HUDEP-2 (cell line): ENCODE results near the gene SYTL2.

Experiments used
- DNase-seq, 76 experiments: peaks; one replicate each; lab custom pipeline; 2025; ENCODE audit not compliant: unreplicated experiment in 76 of 76; lab: John Stamatoyannopoulos, UW

The SYTL2 gene

DNA sequence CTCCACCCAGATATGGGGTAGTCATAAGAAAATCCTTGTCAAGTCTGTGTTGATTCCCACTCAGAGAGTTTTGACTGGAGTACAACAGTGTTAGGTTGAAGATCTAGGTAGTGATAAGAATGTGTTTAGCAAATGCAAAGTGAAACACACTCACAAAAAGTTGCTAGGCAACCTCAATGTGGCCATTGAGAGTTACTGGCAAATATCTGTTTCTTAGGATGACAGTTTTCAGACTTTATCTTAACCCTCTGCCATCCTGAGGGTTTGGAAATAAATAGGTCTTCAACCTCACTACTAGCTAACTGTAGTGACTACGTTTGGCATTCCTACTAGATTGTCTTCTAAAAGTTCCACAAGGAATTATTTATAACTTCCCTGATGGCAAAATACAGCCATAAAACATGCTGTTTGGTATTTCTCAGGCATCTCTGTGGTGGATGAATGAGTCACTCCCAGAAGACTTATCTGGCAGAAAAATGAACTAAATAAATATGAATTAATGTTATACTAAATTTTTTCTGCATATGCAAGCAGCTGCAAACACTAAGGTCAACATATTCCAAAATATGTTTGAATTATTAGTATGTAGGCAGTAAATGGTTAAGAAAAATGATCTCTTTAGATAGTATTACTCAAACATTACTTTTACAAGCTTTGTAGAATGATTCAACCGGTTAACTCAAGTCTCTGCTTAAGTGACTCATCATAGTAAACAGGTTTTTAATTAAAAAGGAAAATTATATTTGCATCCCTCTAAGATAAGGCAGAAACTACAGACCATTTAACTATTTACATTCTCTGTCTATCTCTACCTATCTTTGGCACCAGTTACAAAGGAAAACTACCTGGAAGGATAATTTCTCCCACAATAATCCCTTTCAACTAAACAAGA is 17.1 kb upstream of the SYTL2 start:
- DNase-seq: no peak

DNA sequence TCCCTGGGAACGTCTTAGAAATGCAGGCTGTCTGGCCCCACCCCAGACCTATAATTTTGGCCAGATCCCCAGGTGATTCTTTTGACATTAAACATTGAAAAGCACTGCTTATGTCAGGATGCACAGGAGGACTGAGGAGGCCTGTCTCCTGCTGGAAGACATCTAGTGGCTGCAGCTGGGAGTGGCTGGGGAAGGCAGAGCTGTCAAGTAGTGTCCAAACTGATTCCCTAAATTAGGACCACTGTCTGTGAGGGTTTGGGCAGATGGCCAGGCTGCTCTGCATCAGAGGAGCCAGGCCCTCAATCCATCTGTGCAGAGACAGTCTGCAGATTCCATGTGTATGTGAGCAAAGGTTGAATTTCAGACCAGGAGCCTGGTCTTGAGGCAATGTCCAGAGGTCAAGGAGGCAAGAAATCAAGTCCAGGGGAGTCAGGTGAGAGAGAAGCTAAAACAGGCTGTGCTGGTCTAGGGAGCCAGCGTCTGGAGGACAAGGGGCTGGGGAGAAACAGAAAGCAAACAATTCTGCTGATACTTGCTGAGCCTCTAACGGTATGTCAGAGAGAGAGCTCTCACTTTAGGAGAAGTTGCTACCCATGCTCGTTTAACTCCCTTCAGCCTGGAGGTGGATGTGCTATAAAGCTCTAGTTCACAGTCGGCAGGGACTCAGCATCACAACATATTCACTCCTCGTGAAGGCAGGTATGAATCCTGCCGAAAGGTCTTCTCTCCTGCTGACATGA is 15.3 kb upstream of the SYTL2 start:
- DNase-seq: no peak

DNA sequence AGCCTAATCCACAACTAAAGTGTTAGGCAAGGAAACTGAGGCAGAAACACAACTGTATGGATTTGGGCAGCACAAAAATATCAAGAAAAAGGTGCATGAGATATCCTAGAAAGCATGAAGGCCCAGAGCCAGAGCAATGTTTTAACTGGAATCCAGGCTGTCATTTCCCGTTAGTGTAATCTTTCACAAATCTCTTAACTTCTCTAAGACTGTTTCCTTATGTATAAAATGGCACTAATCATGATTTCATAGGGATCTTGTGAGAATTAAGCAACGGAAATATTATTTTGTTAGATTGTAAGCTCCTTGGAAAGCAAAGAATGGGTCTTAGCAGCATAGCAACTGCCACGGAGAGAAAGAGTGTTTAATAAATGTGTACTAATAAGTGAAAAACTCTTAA is 14.7 kb upstream of the SYTL2 start:
- DNase-seq: no peak

DNA sequence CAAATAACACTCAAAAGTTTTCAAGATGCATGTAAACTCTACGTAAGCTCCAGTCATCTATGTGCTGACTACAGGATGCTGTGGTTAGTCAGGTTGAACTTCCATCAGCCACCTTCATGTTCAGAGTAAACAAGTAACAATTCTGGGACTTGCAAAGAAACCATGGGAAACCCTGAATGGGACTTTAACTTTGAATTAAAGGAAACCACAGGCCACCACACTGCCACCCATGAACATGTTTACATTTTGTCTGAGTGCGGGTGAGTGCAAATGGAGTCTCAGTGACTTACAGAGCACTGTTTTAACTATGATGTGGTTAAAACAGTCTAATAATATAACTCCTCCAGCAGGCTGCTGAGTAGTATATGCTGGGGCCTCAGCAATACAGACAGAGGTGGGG is 12.9 kb upstream of the SYTL2 start:
- DNase-seq: no peak

DNA sequence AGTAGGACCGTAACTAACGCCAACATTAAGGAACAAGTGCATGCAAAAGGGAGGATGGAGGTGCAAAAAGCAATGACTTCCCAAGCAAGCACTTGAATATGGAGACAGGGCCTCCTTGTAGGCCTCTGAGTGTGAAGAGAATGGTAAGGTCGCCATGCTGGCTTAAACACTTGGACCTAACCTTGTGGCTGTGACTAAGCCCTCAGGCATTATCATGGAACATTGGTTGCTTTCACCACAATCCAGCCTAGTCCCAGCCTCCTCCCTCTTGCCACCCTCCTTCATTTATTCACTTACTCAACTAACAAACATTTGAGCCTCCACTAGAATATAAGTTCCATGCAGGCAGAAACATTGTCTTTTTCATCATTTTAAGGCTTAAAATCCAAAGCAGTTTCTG is 11.9 kb upstream of the SYTL2 start:
- no peak for DNase-seq

DNA sequence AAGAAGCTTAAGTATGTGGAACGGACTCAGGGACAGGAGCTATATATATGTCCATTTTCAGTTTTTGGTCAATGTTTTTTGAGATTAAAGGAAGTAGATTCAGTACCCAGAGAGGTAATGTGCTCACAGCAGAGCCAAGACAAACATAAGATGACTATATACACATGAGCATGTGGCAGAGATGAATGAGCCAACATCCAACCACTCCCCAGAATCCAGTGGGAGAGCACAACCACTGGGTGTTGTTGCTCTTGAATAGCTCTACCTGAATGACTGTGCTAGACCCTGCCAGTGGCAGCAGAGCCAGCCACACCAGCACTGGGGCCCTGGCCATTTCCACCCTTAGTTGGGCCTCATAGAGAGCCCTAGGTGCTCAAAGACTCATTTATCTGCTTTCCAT is 10.7 kb upstream of the SYTL2 start:
- DNase-seq: no peak

DNA sequence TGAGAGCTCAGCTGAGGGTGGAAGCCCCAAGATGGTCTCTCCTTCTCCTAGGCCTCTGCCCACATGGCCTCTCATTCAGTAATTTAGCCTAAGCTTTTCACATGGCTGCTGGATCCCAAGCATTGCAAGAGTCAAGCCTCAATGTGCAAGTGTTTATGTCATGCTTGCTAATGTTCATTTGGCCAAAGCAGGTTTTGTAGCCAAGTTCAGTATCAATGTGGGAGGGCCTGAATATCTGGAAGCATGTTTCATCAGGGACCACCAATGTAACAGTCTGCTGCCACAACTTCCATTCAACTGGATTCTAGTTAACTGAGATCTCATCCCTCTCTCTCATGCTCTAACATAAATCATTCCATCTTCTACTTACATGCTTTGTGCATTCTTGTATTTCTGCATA is 8.5 kb upstream of the SYTL2 start:
- no peak for DNase-seq

DNA sequence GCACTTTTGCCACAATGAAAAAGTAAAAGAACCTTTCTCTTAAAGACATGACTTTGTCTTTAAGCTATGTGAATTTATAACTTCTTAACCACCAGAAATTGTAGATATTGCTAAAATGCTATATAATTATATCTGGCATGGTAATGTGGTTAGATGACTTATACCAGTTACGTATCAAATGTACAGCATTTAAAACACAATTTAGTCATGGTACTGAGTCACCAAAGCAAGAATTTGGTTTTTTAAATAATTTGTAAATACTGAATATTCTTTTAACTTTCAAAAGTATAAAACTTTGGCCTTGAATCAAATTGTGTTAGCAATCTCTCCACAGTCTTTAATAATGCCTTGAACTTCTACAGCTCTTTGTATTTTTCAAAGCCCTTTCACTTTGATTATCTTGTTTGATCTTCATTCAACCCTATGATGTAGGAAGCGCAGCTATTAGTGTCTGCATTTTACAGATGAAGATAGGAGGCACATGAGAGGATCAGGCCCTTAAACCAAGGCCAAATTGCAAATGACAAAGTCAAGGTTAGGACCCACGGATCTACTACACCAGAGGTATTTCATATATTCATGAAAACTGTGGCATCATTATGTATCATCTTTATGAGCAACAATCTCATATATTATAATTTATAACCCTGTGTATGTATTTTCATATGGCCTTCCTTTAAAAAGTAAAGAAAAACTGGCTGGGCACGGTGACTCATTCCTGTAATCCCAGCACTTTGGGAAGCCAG is 4.4 kb upstream of the SYTL2 start:
- no peak for DNase-seq

DNA sequence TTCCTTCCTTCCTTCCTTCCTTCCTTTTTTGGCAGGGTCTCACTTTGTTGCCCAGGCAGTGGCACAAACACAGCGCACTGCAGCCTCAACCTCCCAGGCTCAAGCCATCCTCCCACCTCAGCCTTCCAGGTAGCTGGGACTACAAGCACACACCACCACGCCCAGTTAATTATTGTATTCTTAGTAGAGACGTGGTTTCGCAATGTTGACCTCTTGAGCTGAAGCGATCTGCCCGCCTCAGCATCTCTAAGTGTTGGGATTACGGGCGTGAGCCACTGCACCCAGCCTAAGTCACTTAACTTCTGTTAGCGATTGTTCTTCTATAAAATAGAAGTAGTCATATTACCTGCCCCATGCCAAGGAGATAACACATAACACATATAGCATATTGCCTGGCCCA is 2.8 kb upstream of the SYTL2 start:
- DNase-seq: no peak

DNA sequence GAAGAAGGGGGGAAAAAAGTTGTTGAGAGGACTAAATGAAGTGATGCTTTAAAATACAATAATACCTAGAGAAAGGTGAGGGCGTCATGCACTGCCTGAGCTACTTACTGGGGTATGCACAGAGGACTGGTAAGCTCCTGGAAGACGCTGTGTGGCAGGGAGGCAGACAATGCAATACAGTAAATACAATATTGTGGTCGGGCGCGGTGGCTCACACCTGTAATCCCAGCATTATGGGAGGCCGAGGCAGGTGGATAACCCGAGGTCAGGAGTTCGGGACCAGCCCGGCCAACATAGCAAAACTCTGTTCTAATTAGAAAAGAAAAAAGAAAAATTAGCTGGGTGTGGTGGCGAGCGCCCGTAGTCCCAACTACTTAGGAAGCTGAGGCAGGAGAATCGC is 683 bp upstream of the SYTL2 start:
- DNase-seq: no peak

DNA sequence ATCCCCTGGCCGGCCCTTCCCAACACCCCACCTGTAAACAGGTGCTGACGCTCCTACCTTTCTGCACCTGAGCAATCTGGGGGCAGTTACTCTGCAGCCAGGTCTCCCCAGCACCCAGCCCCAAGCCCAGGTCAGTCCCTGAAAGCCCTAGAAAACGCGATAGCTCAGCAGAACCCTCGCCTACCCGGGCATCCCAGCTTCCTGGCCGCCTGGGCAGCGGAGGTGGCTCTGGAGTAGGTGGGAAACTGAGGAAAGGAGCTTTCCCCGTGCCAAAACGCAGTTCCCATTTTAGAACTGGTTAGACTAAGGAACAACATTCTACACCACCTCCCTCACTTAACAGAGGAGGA is 445 bp downstream of the SYTL2 start:
- no peak for DNase-seq

DNA sequence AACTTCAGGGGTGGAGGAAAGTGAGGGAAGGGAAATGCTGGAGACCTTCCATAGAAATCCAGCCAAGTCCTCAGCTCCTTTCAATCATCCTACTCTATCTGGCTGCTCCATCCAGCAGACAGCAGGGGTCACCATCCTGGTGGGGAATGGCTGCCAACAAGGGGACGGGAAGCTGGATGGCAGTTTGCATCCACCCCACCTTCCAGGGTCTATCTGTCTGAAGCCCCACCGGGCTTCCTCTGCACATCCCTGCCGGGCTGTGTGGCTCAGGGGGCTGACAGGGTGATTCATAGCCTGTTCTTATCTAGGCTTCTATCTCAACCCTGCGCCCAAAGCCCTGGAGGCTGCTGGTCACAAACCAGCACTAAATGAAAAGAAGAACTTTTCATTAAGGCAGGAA is 1.1 kb downstream of the SYTL2 start:
- DNase-seq: peak in 4 of 76 experiments; percentile 3 to 24 (median 14)

DNA sequence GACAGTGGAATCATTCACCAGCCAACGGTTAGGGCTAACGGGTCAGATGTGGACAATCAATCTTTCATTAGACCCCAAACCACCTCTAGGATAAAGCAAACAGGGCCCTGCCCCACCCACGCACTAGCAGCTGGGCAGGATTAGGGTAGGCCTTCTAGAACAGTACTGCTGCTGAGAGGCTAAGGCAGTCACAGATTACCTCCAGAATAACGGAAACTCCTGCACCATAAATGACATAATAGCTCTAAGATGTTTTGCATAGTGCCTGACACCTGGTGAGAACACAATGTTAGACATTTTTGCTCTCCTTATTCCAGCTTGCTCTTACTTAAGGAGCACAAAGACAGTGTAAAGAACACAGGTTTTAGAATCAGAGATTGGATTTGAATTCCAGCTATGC is 1.8 kb downstream of the SYTL2 start:
- peak in 3 of 76 experiments; percentile 7 to 34 (median 32) for DNase-seq

DNA sequence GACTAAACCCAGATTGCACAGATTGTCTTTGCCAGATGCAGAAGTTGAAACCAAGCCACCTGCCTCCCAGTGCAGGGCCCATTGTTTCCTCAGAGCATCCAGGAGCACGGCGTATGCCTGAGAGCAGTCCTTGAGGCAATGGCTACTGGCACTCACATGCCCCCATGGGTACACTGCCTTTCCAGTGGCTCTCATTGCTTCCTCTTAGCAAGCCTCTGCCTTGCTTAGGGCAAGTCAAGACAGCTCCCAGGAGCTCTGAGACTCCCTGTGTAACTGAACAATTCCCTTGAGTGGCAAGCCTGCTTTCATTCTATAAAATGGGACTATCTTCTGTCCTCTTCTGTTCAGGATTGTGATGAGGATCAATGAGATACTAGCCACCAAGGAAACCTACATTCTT is 4.1 kb downstream of the SYTL2 start:
- no peak for DNase-seq

DNA sequence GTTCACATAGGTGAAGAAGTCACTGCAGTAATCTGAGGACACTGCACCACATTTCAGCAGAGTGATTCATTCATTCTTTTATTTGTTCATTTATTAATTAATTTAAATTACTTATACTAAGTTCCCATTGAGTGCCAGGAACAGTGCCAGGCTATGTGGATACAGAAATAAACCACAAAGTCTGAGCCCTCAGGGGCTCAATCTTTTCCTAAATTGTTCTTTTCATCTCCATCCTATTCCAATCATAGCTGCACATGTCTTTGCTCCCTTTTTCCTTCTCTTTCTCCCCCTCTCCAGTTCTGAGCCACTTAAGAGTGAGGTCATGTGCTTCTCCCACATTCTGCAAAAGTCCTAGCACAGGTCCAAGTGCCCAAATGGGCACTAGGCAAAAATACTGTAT is 4.9 kb downstream of the SYTL2 start:
- no peak for DNase-seq

DNA sequence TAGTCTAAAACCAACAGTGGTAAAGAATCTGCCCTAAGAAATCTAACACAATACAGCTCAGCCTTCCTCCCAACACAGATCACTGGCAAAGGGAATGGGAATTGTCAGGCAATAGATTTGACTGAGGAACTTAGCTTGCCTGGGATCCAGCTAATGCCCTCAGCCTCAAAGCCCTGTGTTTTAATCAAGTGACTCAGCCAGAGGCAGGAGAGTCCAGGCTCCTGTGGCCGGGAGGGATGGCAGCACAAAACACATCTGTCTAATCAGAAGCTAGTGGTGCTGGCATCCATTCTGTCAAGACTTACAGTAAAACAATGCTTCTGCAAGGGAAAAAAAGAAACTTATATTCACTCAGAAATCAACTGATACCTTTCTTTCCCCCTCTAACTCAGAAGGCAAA is 5.6 kb downstream of the SYTL2 start:
- DNase-seq: peak in 10 of 76 experiments; percentile 4 to 63 (median 48)

DNA sequence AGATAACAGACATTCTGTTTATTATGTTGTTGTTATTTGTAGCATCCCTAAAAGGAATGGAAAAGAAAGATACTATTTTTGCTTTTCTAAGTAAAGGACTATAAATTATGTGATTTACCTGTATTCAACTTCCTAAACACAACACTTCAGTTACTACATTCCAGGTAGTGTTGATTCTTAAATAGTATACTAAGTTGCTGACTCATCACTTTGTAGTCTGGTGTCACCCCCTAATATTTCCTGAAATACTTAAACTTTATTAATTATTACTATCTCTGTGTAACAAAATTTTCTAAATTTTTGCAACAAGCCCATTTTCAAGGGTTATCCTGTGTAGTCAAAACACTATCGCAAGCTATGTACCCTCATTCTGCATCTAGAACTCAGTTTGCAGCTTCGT is 7.0 kb downstream of the SYTL2 start:
- no peak for DNase-seq

DNA sequence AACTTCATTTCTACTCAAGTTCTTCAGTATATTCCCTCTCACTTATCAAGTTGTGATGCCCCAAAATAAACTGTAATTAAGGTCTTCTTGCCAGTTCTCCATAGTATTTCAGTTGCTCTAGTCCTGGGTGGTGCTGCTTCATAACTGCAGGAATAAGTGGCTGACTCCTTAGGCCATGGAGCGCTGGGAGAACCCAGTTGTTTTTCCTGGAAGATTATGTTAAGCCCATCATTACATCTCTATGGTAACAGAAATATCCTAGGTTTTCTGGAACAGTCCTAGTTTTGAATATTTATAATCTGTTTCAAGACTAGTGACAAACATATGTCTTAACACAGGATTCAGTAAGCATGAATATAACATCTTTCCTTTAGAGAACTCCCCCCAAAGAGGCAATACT is 7.6 kb downstream of the SYTL2 start:
- no peak for DNase-seq

DNA sequence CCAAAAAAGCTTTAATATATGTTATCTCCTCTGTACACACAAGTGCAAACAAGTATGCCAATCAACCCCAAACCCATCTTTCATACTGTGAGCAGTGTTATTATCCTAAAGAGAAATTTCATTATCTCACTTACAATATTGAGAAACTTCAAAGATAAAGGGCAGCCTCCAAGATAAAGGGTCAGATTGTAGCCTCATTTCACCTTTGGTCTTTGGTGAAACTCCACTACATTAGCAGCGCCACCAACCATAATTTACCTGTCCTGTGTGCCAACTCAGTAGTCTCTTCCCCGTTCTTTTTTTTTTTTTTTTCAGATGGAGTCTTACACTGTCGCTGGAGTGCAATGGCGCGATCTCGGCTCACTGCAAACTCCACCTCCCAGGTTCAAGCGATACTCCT is 9.4 kb downstream of the SYTL2 start:
- no peak for DNase-seq

DNA sequence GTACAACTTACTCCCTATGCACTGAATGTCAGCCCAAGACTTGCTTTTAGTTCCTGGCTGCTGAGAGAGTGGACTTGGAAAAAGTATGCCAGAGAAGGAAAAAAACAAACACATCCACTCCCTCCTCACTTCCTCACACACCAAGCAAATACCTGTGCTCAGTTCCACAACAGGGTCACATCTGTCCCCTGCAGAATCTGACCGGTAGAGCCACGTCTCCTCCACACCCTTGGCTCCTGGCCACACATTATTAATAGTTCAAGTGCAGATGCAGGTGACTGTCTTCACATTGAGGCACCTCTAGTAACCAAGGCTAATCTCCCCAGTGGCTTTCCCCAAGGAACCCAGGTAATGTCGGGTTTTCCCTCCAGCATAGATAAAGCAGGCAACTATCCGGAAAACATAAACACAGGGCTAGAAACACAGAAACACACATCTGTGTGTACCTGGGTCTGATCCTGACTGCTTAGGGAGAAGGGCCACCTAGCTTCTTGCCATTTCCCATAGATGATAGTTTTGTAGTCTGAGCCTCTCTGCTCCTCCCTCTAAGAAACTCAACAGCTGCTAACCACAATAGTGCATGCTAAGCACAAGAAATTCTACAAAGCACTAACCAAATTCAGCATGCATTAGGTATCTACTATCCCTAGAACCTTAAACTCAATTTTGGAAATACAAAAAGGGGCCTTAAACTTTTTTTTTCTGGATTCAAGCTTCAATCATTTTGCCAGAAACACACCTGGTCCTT is 10.2 kb downstream of the SYTL2 start:
- DNase-seq: no peak

DNA sequence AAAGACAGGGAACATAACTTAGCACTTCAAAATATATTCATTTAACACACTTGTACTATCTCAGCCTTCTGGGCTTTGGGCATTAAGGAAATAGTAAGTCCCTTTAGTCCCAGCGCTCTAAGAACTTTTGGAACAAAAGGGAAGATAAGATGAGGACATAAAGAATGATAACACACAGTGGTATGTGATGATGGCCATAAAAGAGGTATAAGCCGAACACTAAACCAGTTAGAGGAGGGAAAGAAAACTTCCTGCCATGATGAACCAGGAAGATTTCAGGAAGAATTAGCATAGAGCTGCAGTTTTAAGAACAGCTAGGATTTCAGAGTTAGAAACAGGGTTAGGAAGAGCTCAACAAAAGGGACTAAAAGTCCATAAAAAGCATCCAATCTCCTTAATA is 11.8 kb downstream of the SYTL2 start:
- no peak for DNase-seq
